GM12892 (cell line): ENCODE data around the gene LATS2.

Experiments
- DNase-seq: peaks from one replicate; pipeline ENCODE4 v3.0.0; 2011; ENCODE audit not compliant: insufficient read length
- FAIRE-seq: peaks from 2 replicates; lab custom pipeline; 2011; peaks lifted over from hg19 to GRCh38; lab: Jason Lieb, UNC
- POLR2A ChIP-seq: IDR thresholded peaks from 2 replicates; pipeline ENCODE4 v1.6.1; 2011; ENCODE audit warnings: low read depth, low read length, control low read depth
- POLR2AphosphoS5 ChIP-seq: IDR thresholded peaks from 2 replicates; pipeline ENCODE4 v1.6.1; 2011; ENCODE audit warnings: low read depth, low read length, control low read depth
- TAF1 ChIP-seq: IDR thresholded peaks from 2 replicates; pipeline ENCODE4 v1.6.1; 2011; ENCODE audit warnings: low read depth, mild to moderate bottlenecking, control low read depth, low read length, borderline replicate concordance

Gene LATS2

DNA sequence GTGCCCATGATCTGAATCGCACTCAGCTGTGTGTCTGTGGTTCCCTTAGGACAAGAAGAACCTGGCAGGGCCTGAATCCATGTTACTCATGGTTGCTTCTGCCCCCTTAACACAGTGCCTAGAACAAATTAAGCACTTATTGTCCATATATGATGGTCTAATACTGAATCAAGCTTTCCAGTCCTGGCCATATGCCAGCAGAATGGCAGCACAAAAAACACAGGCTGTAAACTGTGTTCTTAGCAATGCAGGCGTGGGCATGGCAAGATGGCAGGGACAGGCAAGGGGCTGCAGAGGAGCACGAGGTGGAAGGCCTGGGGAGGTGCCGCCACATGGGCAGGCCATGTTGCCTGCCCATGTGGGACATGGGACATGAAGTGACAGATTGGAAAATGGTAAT lies 68.2 kb downstream of the LATS2 start:
- FAIRE-seq, result no peak
- no peak for TF ChIP-seq POLR2A
- no peak for TF ChIP-seq TAF1
- TF ChIP-seq POLR2AphosphoS5, result no peak
- no peak for DNase-seq

DNA sequence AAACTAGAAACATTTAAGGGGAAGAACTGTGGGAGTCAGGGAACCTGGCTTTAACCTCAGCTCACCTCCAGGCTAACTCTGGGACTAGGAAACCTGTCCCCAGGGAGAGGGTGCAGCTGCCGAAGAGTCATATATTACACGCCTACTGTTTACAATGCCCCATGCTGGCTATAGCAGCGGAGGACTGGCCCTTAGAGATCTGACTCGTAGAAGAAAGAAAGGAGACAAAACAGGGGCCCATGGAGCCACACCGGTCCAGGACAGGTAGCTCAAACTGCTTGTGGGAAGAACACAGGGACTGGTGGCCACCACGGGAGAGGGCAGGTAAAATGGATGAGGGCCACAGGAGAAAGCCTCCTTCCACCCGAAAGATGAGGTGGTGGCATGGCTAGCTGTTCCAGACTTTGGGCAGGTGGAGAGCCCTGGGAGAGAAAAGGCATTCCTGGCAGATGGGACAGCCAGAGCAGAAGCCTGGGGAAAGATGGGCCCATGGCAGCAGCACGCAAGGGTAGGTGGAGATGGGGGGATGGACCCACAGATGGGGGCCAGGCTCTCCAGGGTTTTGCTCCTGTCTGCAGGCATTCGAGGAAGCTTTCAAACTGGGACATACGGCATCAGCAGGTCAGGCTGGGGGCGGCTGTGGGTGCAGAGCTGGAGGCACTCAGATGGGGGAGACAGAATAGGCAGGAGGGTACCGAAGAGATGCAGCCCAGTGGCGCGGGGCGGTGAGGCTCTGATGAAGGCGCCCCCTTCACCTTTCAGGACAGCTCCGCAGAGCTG lies 69.5 kb downstream of the LATS2 start:
- no peak for TF ChIP-seq POLR2AphosphoS5
- TF ChIP-seq TAF1, result no peak
- no peak for TF ChIP-seq POLR2A
- DNase-seq, result no peak
- no peak for FAIRE-seq

DNA sequence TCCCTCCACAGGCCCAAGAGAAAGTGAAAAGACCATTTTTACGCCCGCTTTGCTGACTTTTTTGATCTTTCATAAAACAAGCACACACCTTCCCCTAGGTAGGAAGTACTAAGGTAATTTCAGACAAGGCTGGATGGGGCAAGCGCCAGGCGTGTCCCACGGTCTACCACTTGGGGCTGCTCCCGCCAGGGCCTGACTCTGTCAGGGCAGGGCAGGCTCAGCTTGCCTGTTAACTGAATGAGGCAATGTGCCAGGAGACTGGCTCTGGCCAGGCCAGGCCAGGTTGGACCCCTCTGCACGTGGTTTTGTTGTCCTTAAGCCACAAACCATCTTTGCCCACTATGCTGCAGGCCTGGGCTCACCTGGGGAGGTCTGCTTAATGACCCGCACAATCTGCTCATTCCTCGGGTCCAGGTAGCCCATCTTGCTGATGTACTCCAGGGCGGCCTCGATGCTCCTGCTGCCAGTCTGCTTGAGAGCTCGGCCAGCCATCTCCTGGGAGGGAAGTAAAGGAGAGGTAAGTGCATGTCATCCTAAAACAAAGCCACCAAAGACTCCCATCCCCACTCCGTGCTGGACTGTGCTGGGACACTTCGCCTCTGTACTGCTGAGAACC lies 70.4 kb downstream of the LATS2 start:
- TF ChIP-seq TAF1, result no peak
- TF ChIP-seq POLR2AphosphoS5, result no peak
- no peak for TF ChIP-seq POLR2A
- DNase-seq (no peak), FAIRE-seq (no peak)

DNA sequence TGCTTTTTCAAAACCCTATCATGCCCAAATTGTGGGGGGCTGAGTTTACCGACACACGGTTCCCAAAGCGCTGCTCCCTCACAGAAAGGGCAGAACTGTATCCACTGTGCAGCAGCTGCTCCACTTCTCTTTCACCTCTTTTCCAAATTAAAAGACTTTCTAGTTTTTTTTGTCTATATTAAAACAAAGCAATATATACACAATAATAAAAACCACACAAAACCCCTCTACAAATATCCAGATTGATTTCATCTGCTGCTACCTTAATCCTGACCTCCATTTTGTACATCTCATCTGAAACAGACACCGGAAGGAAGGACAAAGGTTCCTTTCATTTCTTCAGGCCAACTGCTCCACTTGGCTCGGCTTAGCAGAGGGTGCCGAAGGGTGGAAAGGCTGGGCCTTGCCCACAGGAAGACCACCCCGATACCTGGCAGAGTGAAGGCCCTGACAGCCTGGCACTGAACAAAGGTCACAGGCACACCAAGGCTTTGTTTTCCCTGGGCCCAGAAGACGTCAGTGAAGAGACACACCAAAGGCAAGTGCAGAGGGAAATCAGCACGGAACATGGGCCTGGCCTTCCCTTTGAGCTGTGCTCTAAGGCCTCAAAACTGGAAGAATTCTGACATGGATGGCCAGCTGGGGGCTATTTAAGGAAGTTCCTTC lies 71.6 kb downstream of the LATS2 start:
- no peak for TF ChIP-seq TAF1
- TF ChIP-seq POLR2A, result no peak
- TF ChIP-seq POLR2AphosphoS5, result no peak
- FAIRE-seq (no peak), DNase-seq (no peak)

DNA sequence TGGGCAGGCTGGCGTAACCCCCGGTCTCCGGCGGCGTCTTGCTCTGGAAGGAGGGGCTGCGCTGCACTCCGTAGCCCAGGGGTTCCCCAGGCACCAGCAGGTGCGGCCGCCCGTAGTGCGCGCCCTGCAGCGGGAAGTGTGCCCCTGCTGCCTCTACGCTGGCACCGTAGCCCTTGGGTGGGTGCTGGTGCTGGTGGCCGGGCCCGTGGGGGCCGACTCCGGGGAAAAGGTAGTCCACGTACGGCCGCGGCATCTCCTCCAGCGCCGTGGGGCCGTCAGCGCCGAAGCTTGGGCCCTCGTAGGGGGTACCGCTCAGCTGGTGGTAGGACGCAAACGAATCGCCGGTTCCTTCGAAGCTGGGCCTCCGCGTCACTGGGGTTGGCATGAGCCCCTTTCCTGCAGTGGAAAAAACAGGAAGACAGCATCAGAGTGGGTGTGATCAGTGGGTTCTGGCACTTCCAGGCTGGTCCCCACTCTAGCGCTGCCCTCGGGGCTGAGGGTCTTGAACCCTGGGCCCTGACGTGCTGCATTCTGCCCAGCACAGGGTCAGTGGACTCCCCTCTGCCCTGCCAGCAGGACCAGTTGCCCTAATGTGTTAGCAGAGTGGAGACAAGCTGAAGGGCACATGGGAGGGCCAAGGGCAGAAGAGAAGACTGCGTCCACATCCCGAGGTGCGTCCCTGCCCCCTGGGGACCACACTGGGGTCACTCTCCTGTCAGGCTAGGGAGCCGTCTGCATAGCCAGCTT lies 72.3 kb downstream of the LATS2 start:
- DNase-seq (no peak), FAIRE-seq (no peak)
- TF ChIP-seq POLR2A, result no peak
- TF ChIP-seq TAF1, result no peak
- TF ChIP-seq POLR2AphosphoS5, result no peak

DNA sequence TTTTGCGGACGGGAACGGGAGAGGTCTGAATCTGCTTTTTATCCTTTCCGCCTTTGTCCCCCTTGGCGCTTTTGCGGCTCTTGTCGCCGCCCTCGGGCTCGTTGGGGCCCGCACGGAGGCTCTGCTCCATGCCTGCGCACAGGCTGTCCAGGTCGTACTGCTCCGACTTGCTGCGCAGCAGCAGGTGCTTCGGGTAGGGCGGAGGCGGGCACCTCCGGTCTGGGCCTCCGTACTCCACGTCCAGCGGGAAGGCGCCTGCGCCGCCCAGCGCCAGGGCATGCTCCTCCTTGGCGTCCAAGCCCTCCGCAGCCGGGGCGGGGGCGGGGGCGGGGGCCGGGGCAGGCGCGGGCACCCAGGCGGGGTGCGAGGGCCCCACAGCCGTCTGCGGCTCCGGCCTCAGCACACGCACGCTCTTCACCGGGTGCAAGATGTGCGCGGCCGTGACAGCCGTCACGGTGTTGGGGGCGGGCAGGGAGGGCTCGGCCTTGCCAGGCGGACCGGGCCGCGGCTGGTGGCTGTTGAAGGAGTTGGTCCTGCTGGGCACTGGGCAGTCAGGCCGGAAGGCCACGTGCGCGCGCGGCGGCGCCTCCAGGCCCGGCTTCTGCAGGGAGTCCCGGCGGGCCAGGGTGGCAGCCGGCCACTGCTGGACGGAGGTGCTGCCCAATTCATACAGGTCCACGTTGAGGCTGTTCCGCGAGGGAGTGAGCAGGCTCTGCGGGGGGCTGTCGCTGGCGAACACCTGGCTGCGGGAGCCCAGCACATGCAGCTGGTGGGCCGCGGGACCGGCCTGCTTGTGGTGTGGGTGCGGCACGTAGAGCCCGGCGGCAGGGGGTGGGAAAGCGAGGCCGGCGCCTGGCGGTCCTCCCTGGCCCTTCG lies 73.1 kb downstream of the LATS2 start:
- TF ChIP-seq POLR2AphosphoS5 (no peak), POLR2A (no peak), TAF1 (no peak)
- no peak for DNase-seq
- no peak for FAIRE-seq

DNA sequence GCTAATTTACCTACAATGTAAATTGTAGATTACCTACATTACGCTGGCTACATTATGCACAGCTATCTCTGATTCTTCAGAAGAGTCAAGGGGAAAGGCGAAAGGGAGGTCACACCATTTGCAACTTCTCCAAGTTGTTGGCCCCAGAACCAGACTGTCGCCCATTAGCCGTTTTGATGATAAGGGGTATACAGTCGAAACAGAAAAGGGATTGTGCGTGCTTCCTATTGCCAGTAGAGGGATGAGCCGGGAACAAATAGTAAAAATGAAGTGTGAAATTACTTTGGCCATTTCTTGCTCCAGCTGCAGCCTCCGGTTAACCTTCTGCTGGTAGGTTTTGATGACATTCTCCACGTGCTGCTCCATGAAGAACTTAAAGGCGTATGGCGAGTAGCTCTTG lies 73.8 kb downstream of the LATS2 start:
- TF ChIP-seq POLR2AphosphoS5, result no peak
- no peak for DNase-seq
- FAIRE-seq, result no peak

DNA sequence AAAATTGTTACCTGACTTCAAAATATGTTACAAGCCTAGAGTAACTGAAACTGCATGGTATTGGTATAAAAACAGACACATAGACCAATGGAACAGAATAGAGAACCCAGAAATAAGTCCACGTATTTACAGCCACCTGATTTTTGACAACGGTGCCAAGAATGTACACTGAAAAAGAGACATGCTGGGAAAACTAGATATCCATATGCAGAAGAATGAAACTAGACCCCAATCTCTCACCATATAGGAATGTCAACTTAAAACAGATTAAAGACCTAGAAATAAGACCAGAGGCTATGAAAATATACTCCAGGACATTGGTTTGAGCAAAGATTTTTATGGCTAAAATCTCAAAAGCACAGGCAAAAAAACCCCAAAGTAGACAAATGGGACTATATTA lies 76.5 kb downstream of the LATS2 start:
- no peak for DNase-seq
- no peak for TF ChIP-seq POLR2A
- no peak for TF ChIP-seq TAF1
- no peak for TF ChIP-seq POLR2AphosphoS5
- FAIRE-seq, result no peak

DNA sequence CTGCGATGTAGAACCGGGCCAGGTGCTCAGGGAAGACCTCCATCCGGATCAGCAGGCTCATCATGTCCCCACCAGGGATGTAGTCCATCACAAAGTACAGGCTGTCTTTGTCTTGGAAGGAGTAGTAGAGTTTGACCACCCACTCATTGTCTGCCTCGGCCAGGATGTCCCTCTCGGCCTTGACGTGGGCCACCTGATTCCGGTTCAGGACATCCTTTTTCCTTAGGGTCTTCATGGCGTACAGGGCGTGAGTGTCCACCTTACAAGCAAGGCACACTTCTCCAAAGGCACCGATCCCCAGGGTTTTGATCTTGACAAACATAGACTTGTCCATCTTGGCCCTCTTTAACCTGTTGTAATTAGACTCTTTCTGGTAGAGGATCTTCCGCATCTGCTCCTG lies 78.0 kb downstream of the LATS2 start:
- FAIRE-seq (no peak), DNase-seq (no peak)
- TF ChIP-seq POLR2A, result no peak
- no peak for TF ChIP-seq TAF1
- TF ChIP-seq POLR2AphosphoS5, result no peak

DNA sequence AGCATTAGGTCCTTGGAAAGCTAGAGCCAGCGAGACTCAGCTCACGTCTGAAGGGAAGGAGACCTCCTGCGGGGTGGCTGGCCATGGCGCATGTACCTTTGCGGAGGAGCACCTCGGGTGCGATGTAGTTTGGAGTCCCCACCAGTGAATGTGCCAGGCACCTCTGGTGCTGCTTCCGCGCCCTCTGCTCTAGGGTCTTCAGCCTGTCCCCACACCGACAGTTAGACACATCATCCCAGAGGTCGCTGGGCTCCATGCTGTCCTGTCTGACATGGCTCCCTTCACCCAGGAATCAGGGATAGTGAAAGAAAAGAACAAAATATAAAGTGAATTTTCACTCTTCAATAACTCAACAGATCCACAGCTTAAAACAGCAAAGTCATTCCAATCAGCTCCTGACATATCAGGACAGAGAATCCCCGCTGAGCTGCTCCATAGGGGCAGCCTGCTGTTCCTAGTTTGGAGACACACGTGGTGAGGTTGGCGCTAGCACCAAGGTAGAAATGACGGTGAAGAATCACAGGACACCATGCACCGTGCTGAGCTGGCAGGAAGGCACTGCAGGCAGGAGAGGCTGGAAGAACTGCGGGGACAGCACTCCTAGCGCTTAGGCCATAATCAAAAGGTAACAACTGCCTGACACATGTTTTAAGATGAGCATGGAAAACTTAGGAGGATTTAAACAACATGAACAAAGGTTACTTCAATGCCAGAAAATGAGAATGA lies 79.9 kb downstream of the LATS2 start:
- FAIRE-seq (no peak), DNase-seq (no peak)
- TF ChIP-seq POLR2AphosphoS5 (no peak), TAF1 (no peak), POLR2A (no peak)
